HCT116 (cell line): ENCODE measurements around the gene PLA2R1. TPM values are rescaled to one million over a fixed set of nuclear protein-coding genes. Genes with fewer than 3 reads are reported as not detected.

Source experiments
- ATAC-seq: fragments of 200-7000 bp; cut with Tn5 transposase; 2 replicates; pipeline ENCODE4 v1.9.1; 2020; ENCODE audit warnings: mild to moderate bottlenecking, moderate library complexity
- BruUV-seq: library from RNA; stranded (reverse); fragments of 400-500 nt; replicated peaks from 2 replicates; lab custom pipeline; 2021; lab: Mats Ljungman, UMichigan
- CTCF ChIA-PET: fragments of 300-600 bp; sonication (Branson Sonifier 250); formaldehyde crosslinking; loops from one replicate; lab custom pipeline; 2021; ENCODE audit warnings: antibody characterized with exemption; lab: Charles Lee
- POLR2A ChIA-PET: fragments of 300-600, 350-600 bp; sonication (Branson Sonifier 250); formaldehyde crosslinking; loops from one replicate; lab custom pipeline; 2021; ENCODE audit warnings: antibody characterized with exemption; lab: Charles Lee
- RAD21 ChIA-PET, 2 experiments: fragments of 300-600 bp; sonication (Branson Sonifier 250); formaldehyde crosslinking; loops; one replicate each; lab custom pipeline; 2023; ENCODE audit warnings: low total read pairs in 2 of 2; ENCODE audit not compliant: uncharacterized antibody in 2 of 2, unreplicated experiment in 2 of 2, low non-redundant PET in 1 of 2; lab: Charles Lee
- DNase-seq: peaks from one replicate; pipeline ENCODE4 v3.0.0-alpha.2; 2010; ENCODE audit warnings: low read depth, low spot score
- H2AFZ ChIP-seq: fragments of 200-600 bp; shearing (Covaris generic), sonication (generic); 2 replicates; pipeline ENCODE4 v1.6.1; 2017; ENCODE audit warnings: low read depth, mixed run types, mixed read lengths, antibody characterized with exemption, low read length; ENCODE audit not compliant: poor library complexity, severe bottlenecking
- H3K27ac ChIP-seq: 2 replicates; pipeline ENCODE4 v1.5.1; 2012; ENCODE audit warnings: low read depth, low read length
- H3K27me3 ChIP-seq: fragments of 200-600 bp; sonication (generic); 2 replicates; pipeline ENCODE4 v1.6.1; 2016; ENCODE audit warnings: mixed run types, low read length, mixed read lengths; ENCODE audit not compliant: insufficient read depth
- H3K36me3 ChIP-seq, 2 experiments: fragments of 200-500 bp in 1 of 2; fragments of 200-600 bp in 1 of 2; sonication (Bioruptor generic) in 1 of 2; sonication (generic) in 1 of 2; 2 replicates each; pipeline versions ENCODE4 v1.5.1 to v1.6.1; 2014 to 2016; ENCODE audit warnings: low read length in 2 of 2, inconsistent platforms in 1 of 2, mixed read lengths in 1 of 2, mixed run types in 1 of 2; ENCODE audit not compliant: insufficient read depth in 2 of 2, control insufficient read depth in 1 of 2
- H3K4me1 ChIP-seq, 2 experiments: fragments of 200-600 bp in 1 of 2; sonication (generic) in 1 of 2; 2 replicates each; pipeline versions ENCODE4 v1.5.1 to v1.6.1; 2012 to 2017; ENCODE audit warnings: low read length in 2 of 2, inconsistent platforms in 1 of 2, mild to moderate bottlenecking in 1 of 2, mixed read lengths in 1 of 2, mixed run types in 1 of 2, moderate library complexity in 1 of 2; ENCODE audit not compliant: insufficient read depth in 2 of 2, control insufficient read depth in 1 of 2
- H3K4me2 ChIP-seq: fragments of 200-600 bp; sonication (generic); 2 replicates; pipeline ENCODE4 v1.6.1; 2017; ENCODE audit warnings: mixed run types, low read length, mixed read lengths
- H3K4me3 ChIP-seq, 2 experiments: fragments of 200-600 bp in 1 of 2; sonication (generic) in 1 of 2; replicated peaks in 1 of 2; 2 replicates each; pipeline ENCODE4 v1.5.1; 2011 to 2016; ENCODE audit warnings: low read length in 2 of 2, control low read depth in 1 of 2, low read depth in 1 of 2, mild to moderate bottlenecking in 1 of 2, mixed read lengths in 1 of 2, mixed run types in 1 of 2
- H3K79me2 ChIP-seq: fragments of 200-600 bp; sonication (generic); 2 replicates; pipeline ENCODE4 v1.6.1; 2017; ENCODE audit warnings: mild to moderate bottlenecking, mixed run types, low read length, moderate library complexity, mixed read lengths; ENCODE audit not compliant: insufficient read depth
- H3K9ac ChIP-seq: fragments of 200-600 bp; sonication (generic); 2 replicates; pipeline ENCODE4 v1.6.1; 2016; ENCODE audit warnings: low read length, mixed read lengths
- H3K9me2 ChIP-seq: fragments of 200-600 bp; sonication (generic), shearing (Covaris generic); 2 replicates; pipeline ENCODE4 v1.6.1; 2017; ENCODE audit warnings: mixed run types, mild to moderate bottlenecking, moderate library complexity; ENCODE audit not compliant: insufficient read depth
- H3K9me3 ChIP-seq, 2 experiments: fragments of 200-500 bp in 1 of 2; fragments of 200-600 bp in 1 of 2; sonication (Bioruptor generic) in 1 of 2; sonication (generic) in 1 of 2; 2 replicates each; pipeline ENCODE4 v1.6.1; 2014 to 2017; ENCODE audit warnings: low read length in 2 of 2, mixed read lengths in 2 of 2, inconsistent platforms in 1 of 2, low read depth in 1 of 2, mild to moderate bottlenecking in 1 of 2, mixed run types in 1 of 2, moderate library complexity in 1 of 2; ENCODE audit not compliant: control insufficient read depth in 1 of 2, insufficient read depth in 1 of 2
- H4K20me1 ChIP-seq: fragments of 200-600 bp; sonication (generic), shearing (Covaris generic); 2 replicates; pipeline ENCODE4 v1.6.1; 2017; ENCODE audit warnings: mixed run types, mild to moderate bottlenecking, moderate library complexity; ENCODE audit not compliant: insufficient read depth
- ELF1 ChIP-seq: IDR thresholded peaks from 2 replicates; pipeline ENCODE4 v1.6.1; 2012; ENCODE audit warnings: low read depth, borderline replicate concordance
- EZH2 ChIP-seq: fragments of 200-600 bp; sonication (generic); IDR thresholded peaks from 2 replicates; pipeline ENCODE4 v1.6.1; 2017; ENCODE audit warnings: antibody characterized with exemption, mixed run types
- FOSL1 ChIP-seq: IDR thresholded peaks from 2 replicates; pipeline ENCODE4 v1.6.1; 2012; ENCODE audit warnings: low read depth
- POLR2A ChIP-seq: IDR thresholded peaks from 2 replicates; pipeline ENCODE4 v1.7.0; 2011; ENCODE audit warnings: borderline replicate concordance; ENCODE audit not compliant: insufficient read depth, insufficient read length; ENCODE audit errors: extremely low read depth
- ZFX ChIP-seq: fragments of 450-650 bp; IDR thresholded peaks from 2 replicates; pipeline ENCODE4 v1.6.1; 2017
- ZNF274 ChIP-seq: fragments of 200-500 bp; sonication (Bioruptor generic); IDR thresholded peaks from 2 replicates; pipeline ENCODE4 v1.6.1; 2014; ENCODE audit warnings: mild to moderate bottlenecking, low read depth, low read length, inconsistent platforms
- intact Hi-C: fragments of 100-400 bp; cut with micrococcal nuclease; formaldehyde crosslinking; loops from 2 replicates; pipeline ENCODE4 v1.10.0; 2022
- total RNA-seq: library from RNA; stranded (reverse); gene quantifications from one replicate; pipeline ENCODE4 v1.2.1, GENCODE V29; 2021; ENCODE audit not compliant: unreplicated experiment
- TF ChIP-seq, protein P1 (sequence below): IDR thresholded peaks from 2 replicates; pipeline ENCODE4 v1.6.1; 2012

PLA2R1 gene
- total RNA-seq, 1 experiment from 2014 or later = 0.34 TPM

- TF ChIP-seq, protein P1, sequence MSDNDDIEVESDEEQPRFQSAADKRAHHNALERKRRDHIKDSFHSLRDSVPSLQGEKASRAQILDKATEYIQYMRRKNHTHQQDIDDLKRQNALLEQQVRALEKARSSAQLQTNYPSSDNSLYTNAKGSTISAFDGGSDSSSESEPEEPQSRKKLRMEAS = no peak
- no peak for TF ChIP-seq EZH2
Measured at GRCh38 chr2:159907909-159908308, 154.5 kb downstream of the PLA2R1 start (continued).

- no peak for DNase-seq
- intact Hi-C loops = no loop called here
- TF ChIP-seq ZNF274 = no peak
- no peak for TF ChIP-seq FOSL1
- no TSS peak for BruUV-seq
- H4K20me1 ChIP-seq = no peaks in the 10 kb centered on the region
- H3K27me3 ChIP-seq = no peaks in the 10 kb centered on the region
- H3K79me2 ChIP-seq = no peaks in the 10 kb centered on the region
- POLR2A ChIA-PET = no interaction called here
- H2AFZ ChIP-seq = no peak overlapping the region
- no peaks in the 10 kb centered on the region for H3K4me1 ChIP-seq
- RAD21 ChIA-PET = no interaction called here
- H3K9me2 ChIP-seq = no peaks in the 10 kb centered on the region
- H3K36me3 ChIP-seq = no peaks in the 10 kb centered on the region
- H3K4me3 ChIP-seq = no peak overlapping the region
- no peak overlapping the region for H3K9ac ChIP-seq
- ATAC-seq = no peak
- no peak overlapping the region for H3K4me2 ChIP-seq
- no peak overlapping the region for H3K27ac ChIP-seq
- CTCF ChIA-PET = interaction anchor here (1.4 kb wide), 1 partner anchor 16 kb away, joined by 4 read pairs; no protein-coding TSS in a partner anchor
- H3K9me3 ChIP-seq = no peaks in the 10 kb centered on the region
Measured at GRCh38 chr2:159905926-159906714, 156.3 kb downstream of the PLA2R1 start.

DNA sequence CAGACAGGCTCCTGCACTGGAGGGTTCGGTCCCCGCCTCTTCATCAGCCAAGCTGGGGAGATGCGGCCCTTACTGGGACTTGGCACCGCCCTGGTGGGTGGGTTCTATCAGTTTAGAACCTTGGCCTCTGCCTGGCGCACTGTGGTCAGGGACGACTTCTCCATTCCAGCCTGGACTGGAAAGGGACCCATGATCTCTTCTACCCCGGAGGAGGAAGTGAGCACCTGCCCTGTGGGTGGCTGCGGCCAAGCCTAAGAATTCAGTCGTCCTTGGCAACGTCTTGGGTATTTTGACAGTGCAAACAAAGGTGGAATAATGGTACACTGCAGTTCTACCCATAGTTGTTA lies 157.5 kb downstream of the PLA2R1 start:
- ATAC-seq (no peak), DNase-seq (no peak)
- CTCF ChIA-PET = no interaction called here
- BruUV-seq = no TSS peak
- POLR2A ChIA-PET = no interaction called here
- Histone ChIP-seq H3K9me3 (no peaks in the 10 kb centered on the region), H2AFZ (no peak overlapping the region), H3K4me2 (no peak overlapping the region), H3K27ac (no peak overlapping the region), H3K9me2 (no peaks in the 10 kb centered on the region), H3K27me3 (no peaks in the 10 kb centered on the region; the same call in 1 of the 2 replicates), H3K4me1 (no peaks in the 10 kb centered on the region), H3K4me3 (no peak overlapping the region), H3K79me2 (no peaks in the 10 kb centered on the region), H3K9ac (no peak overlapping the region), H4K20me1 (no peaks in the 10 kb centered on the region), H3K36me3 (no peaks in the 10 kb centered on the region)
- TF ChIP-seq ZNF274 (no peak), FOSL1 (no peak), ELF1 (no peak), POLR2A (no peak), ZFX (no peak)
- RAD21 ChIA-PET = no interaction called here
- intact Hi-C loops = no loop called here
